GM19438 (cell line): ENCODE measurements around the gene LGALS9.

ENCODE experiments used
- ATAC-seq: cut with Tn5 transposase; IDR thresholded peaks from one replicate; pipeline ENCODE4 v1.9.1; 2021; ENCODE audit warnings: low read depth; ENCODE audit not compliant: unreplicated experiment

The LGALS9 gene

GRCh38 chr17:27630607-27631410 lies at the start of gene LGALS9:
LGALS9 (plus strand) TSS chr17:27631188; CDS start chr17:27631266, 78 bp downstream.
- ATAC-seq: peak; percentile 69

DNA sequence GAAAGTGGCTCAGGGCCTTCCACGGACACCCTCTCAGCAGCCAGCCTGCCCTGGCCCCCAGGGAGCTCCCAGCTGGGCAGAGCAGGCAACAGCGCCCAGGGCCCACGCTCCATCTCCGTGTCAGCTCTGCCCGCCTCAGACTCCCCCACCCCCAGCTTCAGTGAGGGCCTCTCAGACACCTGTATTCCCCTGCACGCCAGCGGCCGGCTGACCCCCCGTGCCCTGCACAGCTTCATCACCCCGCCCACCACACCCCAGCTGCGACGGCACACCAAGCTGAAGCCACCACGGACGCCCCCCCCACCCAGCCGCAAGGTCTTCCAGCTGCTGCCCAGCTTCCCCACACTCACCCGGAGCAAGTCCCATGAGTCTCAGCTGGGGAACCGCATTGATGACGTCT lies 48.3 kb upstream of the LGALS9 start:
- no peak for ATAC-seq

- no peak for ATAC-seq
Observed at GRCh38 chr17:27585153-27585681, 45.8 kb upstream of the LGALS9 start.

DNA sequence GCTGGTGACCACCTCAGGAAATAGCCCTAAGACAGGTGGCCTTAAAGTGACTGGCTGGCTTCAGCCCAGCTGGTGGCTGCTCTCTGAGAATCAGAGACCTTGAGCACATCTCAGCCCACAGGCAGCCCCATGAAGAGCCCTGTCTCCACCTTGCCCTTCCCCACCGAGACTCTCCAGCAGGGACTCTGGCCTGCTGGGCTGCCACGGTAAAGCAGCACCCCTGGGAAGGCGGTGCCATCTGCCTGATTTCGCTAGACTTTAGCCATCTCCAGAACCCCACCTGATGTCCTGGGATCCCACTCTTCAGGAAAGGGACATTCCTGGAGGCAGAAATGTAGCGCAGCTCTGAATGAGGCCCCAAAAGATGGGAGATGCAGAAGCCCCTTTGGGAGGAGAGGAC lies 45.2 kb upstream of the LGALS9 start:
- ATAC-seq: no peak

GRCh38 chr17:27586203-27586721 lies 44.7 kb upstream of the LGALS9 start:
- ATAC-seq: no peak

DNA sequence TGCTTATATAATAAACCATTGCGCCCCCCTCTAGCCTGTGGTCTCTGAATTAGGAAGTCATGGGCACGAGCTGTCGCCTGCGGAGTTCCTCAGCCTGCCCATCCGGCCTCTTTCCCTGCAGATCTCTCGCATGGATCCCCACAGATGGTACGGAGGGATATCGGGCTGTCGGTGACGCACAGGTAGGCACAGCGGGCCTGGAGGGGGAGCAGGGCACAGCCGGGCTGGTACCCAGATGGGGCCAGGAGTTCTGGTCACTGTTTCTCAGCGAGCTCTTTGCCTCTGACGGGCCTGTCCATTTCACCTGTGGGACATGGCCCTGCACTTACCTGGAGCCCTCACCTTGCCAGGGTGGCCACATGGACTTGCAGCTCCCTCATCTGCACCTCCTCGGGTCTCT lies 42.6 kb upstream of the LGALS9 start:
- ATAC-seq: no peak

DNA sequence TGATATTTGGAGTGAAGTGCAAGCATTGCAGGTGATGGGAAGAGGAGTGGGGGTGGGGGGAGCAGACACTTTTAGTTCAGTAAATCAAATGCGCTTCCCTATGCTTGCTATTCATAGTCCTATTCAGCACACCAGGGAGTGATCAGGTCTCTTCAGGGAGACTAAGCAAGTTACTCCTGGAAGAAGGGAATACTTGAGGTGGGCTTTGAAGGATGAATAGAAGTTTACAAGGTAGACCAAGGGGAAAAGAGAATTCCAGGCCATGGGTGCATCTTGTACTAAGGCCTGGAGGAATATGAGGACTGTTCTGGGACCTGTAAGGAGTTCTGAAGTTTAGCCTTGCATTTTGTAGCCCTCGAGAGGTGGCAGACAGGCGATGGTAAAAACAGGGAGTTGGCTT lies 40.1 kb upstream of the LGALS9 start:
- no peak for ATAC-seq

DNA sequence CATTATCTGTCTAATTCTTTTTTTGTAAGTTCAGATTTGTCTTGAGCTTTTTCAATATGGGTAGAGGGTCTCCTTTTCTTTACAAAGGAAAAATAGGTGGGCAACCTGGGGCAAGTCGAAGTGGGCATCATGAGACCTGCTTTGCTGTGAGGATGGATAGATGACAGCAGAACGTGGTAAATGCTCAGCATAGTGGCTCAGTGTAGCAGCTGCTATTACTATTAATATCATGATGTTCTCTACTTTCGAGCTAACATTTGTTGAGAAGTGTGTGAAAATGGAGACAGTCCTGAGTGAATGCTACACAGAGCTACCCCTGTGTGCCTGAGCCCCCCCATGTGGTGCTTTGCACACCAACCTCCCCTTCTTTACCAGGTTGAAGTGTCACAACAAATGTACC lies 39.0 kb upstream of the LGALS9 start:
- ATAC-seq: no peak

- no peak for ATAC-seq
Observed at GRCh38 chr17:27593232-27593856, 37.6 kb upstream of the LGALS9 start.

DNA sequence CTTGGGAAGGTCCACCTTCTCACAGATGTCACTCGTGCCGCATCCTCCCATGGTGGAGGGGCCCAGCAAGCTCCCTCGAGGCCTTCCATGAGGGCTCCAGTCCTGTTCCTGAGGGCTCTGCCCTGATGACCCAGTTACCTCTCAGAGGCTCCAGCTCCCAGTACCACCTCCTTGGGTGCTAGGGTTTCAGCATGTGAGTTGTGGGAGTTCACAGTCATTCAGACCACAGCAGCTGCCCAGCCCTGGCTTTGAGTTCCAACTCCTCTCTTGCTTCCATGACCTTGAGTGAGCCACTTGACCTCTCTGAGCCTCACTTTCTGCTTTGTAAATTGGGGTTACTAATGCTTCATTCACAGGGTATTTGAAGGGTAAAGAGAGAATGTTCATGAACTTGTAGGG lies 37.1 kb upstream of the LGALS9 start:
- no peak for ATAC-seq

DNA sequence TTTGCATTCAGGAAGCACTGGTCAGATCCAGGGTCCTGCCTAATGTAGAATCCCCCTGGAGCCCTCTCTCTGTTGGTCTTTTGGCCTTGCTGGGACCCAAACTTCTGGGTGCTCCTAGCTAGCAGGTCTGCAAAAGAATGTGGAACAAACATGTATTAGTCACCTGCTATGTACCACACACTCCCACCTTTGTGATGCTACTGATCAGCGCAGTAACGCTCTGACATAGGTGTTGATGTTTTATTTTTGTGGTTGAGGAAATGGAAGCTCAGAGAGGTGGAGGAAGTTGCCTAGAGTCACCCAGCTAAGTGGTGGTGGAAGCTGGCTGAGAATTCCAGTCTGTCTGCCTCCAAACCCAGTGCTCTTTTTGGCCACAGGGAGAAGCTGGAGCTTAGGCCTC lies 35.8 kb upstream of the LGALS9 start:
- ATAC-seq: no peak

DNA sequence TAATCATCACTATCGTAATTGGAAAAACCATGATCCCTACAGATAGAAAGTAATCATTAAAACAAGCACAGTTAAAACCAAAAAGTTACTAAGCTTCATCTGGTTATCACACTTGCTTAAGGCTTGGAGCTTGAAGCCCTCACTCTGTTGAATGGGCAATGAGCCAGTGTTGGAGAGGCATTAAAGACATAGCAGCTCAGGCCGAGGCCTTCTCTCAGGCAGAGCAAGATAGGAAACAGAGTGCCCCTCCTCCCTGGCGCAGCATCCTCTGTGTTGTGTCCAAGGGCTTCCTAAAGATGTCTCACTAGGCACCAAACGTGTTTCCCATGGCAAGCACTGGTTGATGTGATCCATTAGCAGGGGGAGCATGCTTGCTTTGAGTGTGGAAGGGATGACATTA lies 34.9 kb upstream of the LGALS9 start:
- no peak for ATAC-seq

GRCh38 chr17:27596566-27597187 lies 34.3 kb upstream of the LGALS9 start:
- no peak for ATAC-seq

GRCh38 chr17:27597188-27597580 lies 33.8 kb upstream of the LGALS9 start:
- ATAC-seq: no peak

- no peak for ATAC-seq
Observed at GRCh38 chr17:27597783-27598320, 33.1 kb upstream of the LGALS9 start.

DNA sequence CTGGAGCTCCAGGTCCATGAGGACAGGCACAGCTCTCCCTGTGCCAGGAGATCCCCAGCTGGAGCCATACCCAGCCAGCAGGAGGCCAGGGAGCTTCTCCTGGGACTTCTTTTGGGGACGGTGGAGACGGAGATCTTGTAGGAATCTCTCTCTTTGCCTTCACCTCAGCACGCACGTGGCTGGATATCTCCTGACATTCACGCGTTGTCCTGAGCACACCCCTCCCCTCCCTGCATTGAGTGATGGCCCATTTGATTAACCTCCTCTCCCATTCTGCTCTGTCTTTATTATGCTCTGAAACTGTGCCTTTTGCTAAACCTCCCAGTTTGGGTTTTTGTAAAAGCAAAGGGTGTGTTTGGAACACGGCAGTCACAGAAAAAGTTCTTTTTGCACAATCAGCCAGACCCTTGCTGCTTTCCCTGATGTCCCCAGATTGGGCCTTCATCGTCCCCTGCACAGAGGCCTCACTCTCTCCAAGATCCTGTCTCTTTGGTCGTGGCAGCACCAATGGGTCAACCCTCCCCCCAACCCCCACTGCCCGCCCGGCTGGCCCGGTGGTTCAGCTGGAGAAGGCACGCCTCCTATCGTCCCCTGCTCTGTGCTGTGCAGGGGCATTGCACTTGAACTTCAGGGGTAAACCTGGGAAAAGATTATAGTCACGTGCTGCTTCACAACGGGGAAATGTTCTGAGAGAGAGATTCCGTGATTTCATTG lies 32.5 kb upstream of the LGALS9 start:
- no peak for ATAC-seq

DNA sequence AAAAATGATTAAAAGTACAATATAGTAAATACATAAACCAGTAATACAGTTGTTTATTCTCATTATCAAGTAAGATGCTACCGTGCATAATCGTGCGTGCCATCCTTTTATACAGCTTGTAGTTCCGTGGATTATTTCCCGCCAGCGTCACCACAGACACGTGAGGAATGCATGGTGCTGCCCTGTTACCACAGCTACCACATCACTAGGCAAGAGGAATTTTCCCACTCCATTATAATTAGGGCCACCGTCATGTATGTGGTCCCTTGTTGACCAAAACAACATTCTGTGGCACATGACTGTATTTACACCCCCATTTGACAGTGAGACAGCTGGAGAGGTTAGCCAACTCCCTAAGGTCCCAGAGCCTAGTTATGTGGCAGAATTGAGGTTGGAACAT lies 30.5 kb upstream of the LGALS9 start:
- no peak for ATAC-seq

DNA sequence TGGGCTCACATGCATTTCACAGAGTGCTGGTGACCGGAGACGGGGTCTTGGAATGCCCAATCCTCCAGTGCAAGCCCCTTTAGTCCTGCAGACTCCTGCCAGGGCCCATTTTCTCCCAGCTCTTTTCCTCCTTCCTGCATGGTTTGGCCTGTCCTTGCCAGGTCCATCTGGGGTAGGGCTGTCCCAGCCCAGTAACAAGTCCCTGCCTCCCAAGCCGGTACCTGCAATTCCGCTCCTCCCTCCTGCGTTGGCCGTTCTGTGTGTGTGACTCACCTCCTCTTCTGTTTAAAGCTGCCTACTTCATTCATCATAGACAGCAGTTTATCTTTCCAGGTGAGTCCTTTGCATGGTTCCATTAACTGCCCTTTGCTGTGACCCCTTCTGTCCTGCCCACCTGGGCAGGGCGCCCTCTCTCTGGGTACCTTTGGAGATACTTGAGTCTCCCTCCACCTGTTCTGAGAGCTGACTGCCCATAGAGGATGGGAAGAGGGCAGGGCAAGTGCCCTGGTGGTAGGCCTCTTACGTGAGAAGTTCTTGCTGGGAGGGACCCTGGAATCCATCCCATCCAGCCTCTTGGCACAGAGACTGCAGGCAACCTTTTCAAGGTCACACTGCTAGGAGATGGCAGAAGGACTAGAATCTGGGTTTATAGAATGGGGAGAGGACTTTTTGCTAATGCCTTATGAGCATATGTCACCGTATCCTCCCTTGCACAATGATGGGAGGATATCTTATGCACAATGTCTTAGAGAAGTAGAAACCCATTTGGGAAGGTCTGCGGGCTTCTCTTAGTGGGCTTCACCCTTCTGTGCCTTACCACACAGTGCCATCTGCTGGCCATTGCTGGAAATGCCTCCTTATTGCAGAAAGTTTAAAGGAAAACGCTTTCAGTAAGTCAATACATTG lies 29.7 kb upstream of the LGALS9 start:
- no peak for ATAC-seq

- no peak for ATAC-seq
Observed at GRCh38 chr17:27601975-27602302, 29.0 kb upstream of the LGALS9 start.
